A549 (cell line): ENCODE results near the gene KCNQ1. TPM values are rescaled to one million over a fixed set of nuclear protein-coding genes. Genes with fewer than 3 reads are reported as not detected.

Experiments used
- ATAC-seq, 2 experiments: fragments of 200-7000 bp in 1 of 2; fragments of >200 bp in 1 of 2; cut with Nextera tagmentation in 1 of 2; cut with Tn5 transposase in 1 of 2; 3 replicates each; pipeline versions ENCODE4 v1.8.0 to v1.9.1; 2018 to 2020; ENCODE audit warnings: mild to moderate bottlenecking in 1 of 2, moderate library complexity in 1 of 2
- CTCF ChIA-PET: fragments of 300-600 bp; sonication (Branson Sonifier 250); formaldehyde crosslinking; extraction: SDS; loops from one replicate; lab custom pipeline; 2021; ENCODE audit warnings: antibody characterized with exemption, inconsistent platforms; lab: Yijun Ruan, JAX
- POLR2A ChIA-PET: fragments of 350-600 bp; formaldehyde crosslinking; extraction: SDS; loops from one replicate; lab custom pipeline; 2021; ENCODE audit warnings: antibody characterized with exemption, inconsistent platforms; lab: Yijun Ruan, JAX
- DNase-seq, 2 experiments: peaks; one replicate each; pipeline versions ENCODE4 v3.0.0 to v3.0.0-alpha.2; 2011 to 2016; ENCODE audit warnings: low read depth in 1 of 2, low spot score in 1 of 2
- FAIRE-seq: peaks from 2 replicates; lab custom pipeline; 2011; peaks lifted over from hg19 to GRCh38; lab: Jason Lieb, UNC
- H3K27ac ChIP-seq, 2 experiments: fragments of >200 bp; sonication (Bioruptor Twin); formaldehyde crosslinking; 3 replicates each; pipeline ENCODE4 v1.5.1; 2016 to 2017
- H3K4me1 ChIP-seq: fragments of >200 bp; sonication (Bioruptor Twin); formaldehyde crosslinking; 3 replicates; pipeline ENCODE4 v1.6.1; 2016
- H3K4me2 ChIP-seq: fragments of >200 bp; sonication (Bioruptor Twin); formaldehyde crosslinking; 3 replicates; pipeline ENCODE4 v1.6.1; 2016
- H3K4me3 ChIP-seq: fragments of >200 bp; sonication (Bioruptor Twin); formaldehyde crosslinking; 3 replicates; pipeline ENCODE4 v1.5.1; 2016
- H3K9me3 ChIP-seq: fragments of >200 bp; sonication (Bioruptor Twin); formaldehyde crosslinking; 3 replicates; pipeline ENCODE4 v1.6.1; 2016
- ESRRA ChIP-seq: fragments of 150-350 bp; IDR thresholded peaks from 2 replicates; pipeline ENCODE4 v1.6.1; 2014; ENCODE audit warnings: mild to moderate bottlenecking, low read length, borderline replicate concordance
- FOSB ChIP-seq: fragments of 250-450 bp; sonication (Bioruptor Pico); IDR thresholded peaks from 2 replicates; pipeline ENCODE4 v1.5.0; 2020; ENCODE audit warnings: mild to moderate bottlenecking, moderate library complexity
- FOXS1 ChIP-seq: fragments of 250-450 bp; sonication (Bioruptor Pico); IDR thresholded peaks from 2 replicates; pipeline ENCODE4 v1.5.0; 2020; ENCODE audit warnings: mild to moderate bottlenecking, moderate library complexity
- HEYL ChIP-seq: fragments of 250-450 bp; sonication (Bioruptor Pico); IDR thresholded peaks from 2 replicates; pipeline ENCODE4 v1.8.0; 2021; ENCODE audit warnings: mild to moderate bottlenecking, moderate library complexity
- HOXA7 ChIP-seq: fragments of 250-450 bp; sonication (Bioruptor Pico); IDR thresholded peaks from 2 replicates; pipeline ENCODE4 v1.5.0; 2020; ENCODE audit warnings: mild to moderate bottlenecking, moderate library complexity
- HOXB13 ChIP-seq: fragments of 250-450 bp; sonication (Bioruptor Pico); IDR thresholded peaks from 2 replicates; pipeline ENCODE4 v1.5.0; 2020; ENCODE audit warnings: low read depth, mild to moderate bottlenecking, moderate library complexity
- JUNB ChIP-seq: fragments of >200 bp; sonication (Bioruptor Twin); formaldehyde crosslinking; IDR thresholded peaks from 2 replicates; pipeline ENCODE4 v1.6.1; 2016
- NFE2L2 ChIP-seq: fragments of 150-350 bp; conservative IDR thresholded peaks from 2 replicates; pipeline ENCODE4 v1.6.1; 2014; ENCODE audit warnings: low read length
- PHF8 ChIP-seq: fragments of 200-600 bp; sonication (generic); IDR thresholded peaks from 2 replicates; pipeline ENCODE4 v1.6.1; 2016; ENCODE audit warnings: low read depth, mild to moderate bottlenecking, antibody characterized with exemption, moderate library complexity, borderline replicate concordance
- RAD21 ChIP-seq, 2 experiments: fragments of >200 bp in 1 of 2; sonication (Bioruptor Twin) in 1 of 2; formaldehyde crosslinking in 1 of 2; IDR thresholded peaks in 1 of 2; conservative IDR thresholded peaks in 1 of 2; 2 replicates in 1 of 2; 3 replicates in 1 of 2; pipeline ENCODE4 v1.6.1; 2012 to 2018; ENCODE audit warnings: inconsistent platforms in 1 of 2
- ZFP36 ChIP-seq: fragments of 450-650 bp; IDR thresholded peaks from 2 replicates; pipeline ENCODE4 v1.6.1; 2014; ENCODE audit warnings: borderline replicate concordance; ENCODE audit not compliant: partially characterized antibody
- ZSCAN20 ChIP-seq: fragments of 250-450 bp; sonication (Bioruptor Pico); IDR thresholded peaks from 2 replicates; pipeline ENCODE4 v1.8.0; 2022; ENCODE audit warnings: mild to moderate bottlenecking, moderate library complexity
- whole genome bisulfite sequencing: methylation state at CpG from one replicate; pipeline ENCODE4 v1.1.6; 2017; ENCODE audit errors: missing lambda C conversion rate; 5-methylcytosine and 5-hydroxymethylcytosine counted together
- polyA plus RNA-seq, 4 experiments: library from polyadenylated mRNA; depleted of rRNA in 3 of 4; stranded (reverse); fragments of >200 nt; fragmentation: RNase III in 1 of 4; extraction: RNeasy Plus Mini Kit Qiagen cat#74134 plus additional on column Dnase treatment in 1 of 4; gene quantifications; 2 replicates in 3 of 4; 3 replicates in 1 of 4; pipeline ENCODE4 v1.2.3, GENCODE V29; 2011 to 2017
- TF ChIP-seq, protein P1 (sequence below): fragments of 200-600 bp; sonication (generic); IDR thresholded peaks from 2 replicates; pipeline ENCODE4 v1.6.1; 2016; ENCODE audit warnings: antibody characterized with exemption, mild to moderate bottlenecking, moderate library complexity
- TF ChIP-seq, protein P2 (sequence below): IDR thresholded peaks from 2 replicates; pipeline ENCODE4 v1.6.1; 2012
- TF ChIP-seq, protein P3 (sequence below): fragments of 250-450 bp; sonication (Bioruptor Pico); IDR thresholded peaks from 2 replicates; pipeline ENCODE4 v1.5.0; 2020; ENCODE audit warnings: low read depth, mild to moderate bottlenecking, moderate library complexity

The KCNQ1 gene
- polyA plus RNA-seq, 2 of the 4 experiments (the other 2 are of a cell fraction): 0.14 to 0.17 TPM

DNA sequence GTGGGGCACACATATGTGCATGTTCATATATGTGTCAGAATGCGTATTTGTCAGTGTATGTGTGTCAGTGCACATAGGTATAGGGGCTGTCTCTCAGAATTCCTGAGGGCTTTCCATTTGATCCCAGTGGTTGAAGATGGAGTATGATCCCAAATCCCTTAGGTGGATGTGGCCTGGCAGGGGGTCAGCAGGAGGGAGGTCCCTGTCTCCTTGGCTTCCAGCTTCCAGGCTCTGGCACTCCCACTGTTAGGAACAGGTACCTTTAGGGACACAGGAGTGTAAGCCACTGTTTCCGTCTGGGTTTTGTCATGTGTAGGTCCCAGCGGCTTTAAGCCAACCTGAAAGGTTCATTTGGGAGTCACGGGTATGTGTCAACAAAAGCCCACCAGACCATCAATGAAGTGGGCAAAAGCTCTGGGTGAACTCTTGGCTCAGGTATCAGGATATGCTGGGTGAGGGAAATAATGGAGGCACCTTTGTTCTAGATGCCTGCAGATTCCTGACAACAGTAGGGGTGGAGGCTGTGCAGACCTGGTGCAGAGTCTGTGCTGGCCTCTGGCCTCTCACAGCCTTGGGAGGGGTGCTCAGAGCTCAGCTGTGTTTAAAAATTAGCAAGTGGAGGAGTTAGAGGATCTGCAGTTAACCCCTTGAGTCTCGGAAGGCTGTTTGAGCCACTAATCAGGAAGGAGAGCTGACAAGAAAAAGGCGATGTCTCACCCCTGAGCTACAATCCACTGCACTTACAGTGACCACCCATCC is 246.0 kb downstream of the KCNQ1 start:
- ATAC-seq: no peak
- no peak for TF ChIP-seq ZSCAN20 (CRISPR knock-in tag)
- no peak for TF ChIP-seq FOSB
- no peak for TF ChIP-seq HEYL
- TF ChIP-seq, protein P1, sequence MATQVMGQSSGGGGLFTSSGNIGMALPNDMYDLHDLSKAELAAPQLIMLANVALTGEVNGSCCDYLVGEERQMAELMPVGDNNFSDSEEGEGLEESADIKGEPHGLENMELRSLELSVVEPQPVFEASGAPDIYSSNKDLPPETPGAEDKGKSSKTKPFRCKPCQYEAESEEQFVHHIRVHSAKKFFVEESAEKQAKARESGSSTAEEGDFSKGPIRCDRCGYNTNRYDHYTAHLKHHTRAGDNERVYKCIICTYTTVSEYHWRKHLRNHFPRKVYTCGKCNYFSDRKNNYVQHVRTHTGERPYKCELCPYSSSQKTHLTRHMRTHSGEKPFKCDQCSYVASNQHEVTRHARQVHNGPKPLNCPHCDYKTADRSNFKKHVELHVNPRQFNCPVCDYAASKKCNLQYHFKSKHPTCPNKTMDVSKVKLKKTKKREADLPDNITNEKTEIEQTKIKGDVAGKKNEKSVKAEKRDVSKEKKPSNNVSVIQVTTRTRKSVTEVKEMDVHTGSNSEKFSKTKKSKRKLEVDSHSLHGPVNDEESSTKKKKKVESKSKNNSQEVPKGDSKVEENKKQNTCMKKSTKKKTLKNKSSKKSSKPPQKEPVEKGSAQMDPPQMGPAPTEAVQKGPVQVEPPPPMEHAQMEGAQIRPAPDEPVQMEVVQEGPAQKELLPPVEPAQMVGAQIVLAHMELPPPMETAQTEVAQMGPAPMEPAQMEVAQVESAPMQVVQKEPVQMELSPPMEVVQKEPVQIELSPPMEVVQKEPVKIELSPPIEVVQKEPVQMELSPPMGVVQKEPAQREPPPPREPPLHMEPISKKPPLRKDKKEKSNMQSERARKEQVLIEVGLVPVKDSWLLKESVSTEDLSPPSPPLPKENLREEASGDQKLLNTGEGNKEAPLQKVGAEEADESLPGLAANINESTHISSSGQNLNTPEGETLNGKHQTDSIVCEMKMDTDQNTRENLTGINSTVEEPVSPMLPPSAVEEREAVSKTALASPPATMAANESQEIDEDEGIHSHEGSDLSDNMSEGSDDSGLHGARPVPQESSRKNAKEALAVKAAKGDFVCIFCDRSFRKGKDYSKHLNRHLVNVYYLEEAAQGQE: no peak
- no peak for TF ChIP-seq JUNB
- no peak for TF ChIP-seq HOXB13 (CRISPR knock-in tag)
- no peak for TF ChIP-seq NFE2L2
- TF ChIP-seq RAD21 (conservative IDR thresholded peaks at IDR 0.05 in 1 of 2, IDR thresholded peaks at IDR 0.05 in 1 of 2): no peak
- TF ChIP-seq, protein P2, sequence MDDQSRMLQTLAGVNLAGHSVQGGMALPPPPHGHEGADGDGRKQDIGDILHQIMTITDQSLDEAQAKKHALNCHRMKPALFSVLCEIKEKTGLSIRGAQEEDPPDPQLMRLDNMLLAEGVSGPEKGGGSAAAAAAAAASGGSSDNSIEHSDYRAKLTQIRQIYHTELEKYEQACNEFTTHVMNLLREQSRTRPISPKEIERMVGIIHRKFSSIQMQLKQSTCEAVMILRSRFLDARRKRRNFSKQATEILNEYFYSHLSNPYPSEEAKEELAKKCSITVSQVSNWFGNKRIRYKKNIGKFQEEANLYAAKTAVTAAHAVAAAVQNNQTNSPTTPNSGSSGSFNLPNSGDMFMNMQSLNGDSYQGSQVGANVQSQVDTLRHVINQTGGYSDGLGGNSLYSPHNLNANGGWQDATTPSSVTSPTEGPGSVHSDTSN: no peak
- TF ChIP-seq ZFP36: no peak
- no peak for TF ChIP-seq FOXS1 (CRISPR knock-in tag)
- TF ChIP-seq, protein P3, sequence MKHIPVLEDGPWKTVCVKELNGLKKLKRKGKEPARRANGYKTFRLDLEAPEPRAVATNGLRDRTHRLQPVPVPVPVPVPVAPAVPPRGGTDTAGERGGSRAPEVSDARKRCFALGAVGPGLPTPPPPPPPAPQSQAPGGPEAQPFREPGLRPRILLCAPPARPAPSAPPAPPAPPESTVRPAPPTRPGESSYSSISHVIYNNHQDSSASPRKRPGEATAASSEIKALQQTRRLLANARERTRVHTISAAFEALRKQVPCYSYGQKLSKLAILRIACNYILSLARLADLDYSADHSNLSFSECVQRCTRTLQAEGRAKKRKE (CRISPR knock-in tag): no peak
- TF ChIP-seq ESRRA: no peak
- no peak for TF ChIP-seq HOXA7
- DNase-seq: no peak
- no peak overlapping the region for H3K4me2 ChIP-seq
- no peak overlapping the region for H3K4me3 ChIP-seq
- H3K27ac ChIP-seq: no peak overlapping the region
- no peaks in the 10 kb centered on the region for H3K9me3 ChIP-seq
- ChIA-PET POLR2A (no interaction called here), CTCF (interaction anchor here (0.9 to 2.0 kb wide), 5 partner anchors 17 to 240 kb away, joined by 3 to 5 read pairs (median 4); no protein-coding TSS in a partner anchor)
- 96% methylated on average over 6 of the region's 6 CpGs for WGBS
- H3K4me1 ChIP-seq: no peaks in the 10 kb centered on the region
- no peak for FAIRE-seq

DNA sequence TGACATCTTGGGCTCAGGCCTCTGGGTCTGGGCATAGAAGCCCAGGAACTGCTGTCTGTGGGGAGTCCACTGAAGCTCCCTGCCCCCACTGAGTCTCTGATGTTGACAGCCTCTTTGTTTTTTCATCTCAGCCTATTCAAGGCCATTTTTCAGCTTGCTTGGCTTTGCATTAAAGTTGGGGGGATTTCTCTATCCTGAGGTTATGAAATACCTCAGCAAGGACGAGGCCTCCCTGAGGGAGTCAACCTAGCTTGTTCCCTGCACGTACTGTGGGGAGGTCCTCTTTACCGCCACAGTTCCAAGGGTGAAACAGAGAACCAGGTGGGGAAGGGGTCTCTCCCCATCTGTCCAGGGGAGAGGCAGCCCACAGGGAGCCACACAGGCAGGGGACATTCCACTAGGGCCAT is 246.6 kb downstream of the KCNQ1 start:
- no peak for ATAC-seq
- 78% methylated on average over 3 of the region's 3 CpGs for WGBS
- no peaks in the 10 kb centered on the region for H3K9me3 ChIP-seq

More for the DNA sequence above, 246.6 kb downstream of the KCNQ1 start:
- ChIA-PET POLR2A (no interaction called here), CTCF (interaction anchor here (1.2 to 2.0 kb wide), 4 partner anchors 16 to 196 kb away, joined by 3 to 5 read pairs (median 4); no protein-coding TSS in a partner anchor)
- TF ChIP-seq FOXS1 (CRISPR knock-in tag) (no peak), PHF8 (no peak)
- no peaks in the 10 kb centered on the region for H3K4me1 ChIP-seq
- H3K4me3 ChIP-seq: no peak overlapping the region
- H3K4me2 ChIP-seq: no peak overlapping the region
- DNase-seq (no peak), FAIRE-seq (no peak)
- no peak overlapping the region for H3K27ac ChIP-seq
